ENCODE data around the gene TMEM151B. TPM values are rescaled to one million over a fixed set of nuclear protein-coding genes. Genes with fewer than 3 reads are reported as not detected.

TMEM151B gene
- total and polyA plus RNA-seq, 7 donors: 0.04 to 0.07 TPM; not detected in 5

- WGBS, 3 donors: 33 to 37% (median 35%) methylated on average over 26 of the region's 26 CpGs
- ATAC-seq (no peak), DNase-seq (no peak)
- peaks cover 58% of the 10 kb centered on the region for H3K4me1 ChIP-seq
- peak overlapping the region; percentile 87 for H3K27ac ChIP-seq
- H3K4me3 ChIP-seq: peak overlapping the region; percentile 84
- intact Hi-C loops (cut with DNase I): no loop called here
- H3K9me3 ChIP-seq: no peaks in the 10 kb centered on the region
- no peaks in the 10 kb centered on the region for H3K36me3 ChIP-seq (ENCODE audit: insufficient read depth in 1 of 2, low read depth in 1 of 2)
- TF ChIP-seq, protein P1, sequence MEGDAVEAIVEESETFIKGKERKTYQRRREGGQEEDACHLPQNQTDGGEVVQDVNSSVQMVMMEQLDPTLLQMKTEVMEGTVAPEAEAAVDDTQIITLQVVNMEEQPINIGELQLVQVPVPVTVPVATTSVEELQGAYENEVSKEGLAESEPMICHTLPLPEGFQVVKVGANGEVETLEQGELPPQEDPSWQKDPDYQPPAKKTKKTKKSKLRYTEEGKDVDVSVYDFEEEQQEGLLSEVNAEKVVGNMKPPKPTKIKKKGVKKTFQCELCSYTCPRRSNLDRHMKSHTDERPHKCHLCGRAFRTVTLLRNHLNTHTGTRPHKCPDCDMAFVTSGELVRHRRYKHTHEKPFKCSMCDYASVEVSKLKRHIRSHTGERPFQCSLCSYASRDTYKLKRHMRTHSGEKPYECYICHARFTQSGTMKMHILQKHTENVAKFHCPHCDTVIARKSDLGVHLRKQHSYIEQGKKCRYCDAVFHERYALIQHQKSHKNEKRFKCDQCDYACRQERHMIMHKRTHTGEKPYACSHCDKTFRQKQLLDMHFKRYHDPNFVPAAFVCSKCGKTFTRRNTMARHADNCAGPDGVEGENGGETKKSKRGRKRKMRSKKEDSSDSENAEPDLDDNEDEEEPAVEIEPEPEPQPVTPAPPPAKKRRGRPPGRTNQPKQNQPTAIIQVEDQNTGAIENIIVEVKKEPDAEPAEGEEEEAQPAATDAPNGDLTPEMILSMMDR (IDR thresholded peaks at IDR 0.05): no peak
- H3K27me3 ChIP-seq (ENCODE audit: insufficient read depth in 3 of 3, low read length in 2 of 3): no peaks in the 10 kb centered on the region
Observed at GRCh38 chr6:44222486-44223318, 47.5 kb upstream of the TMEM151B start.

GRCh38 chr6:44223319-44224028 lies 46.8 kb upstream of the TMEM151B start, which contains the start of gene SLC29A1:
TSS of gene SLC29A1 (plus strand) at chr6:44223595. CDS start at chr6:44227314, 3,719 bp downstream.
- Histone ChIP-seq H3K9me3 (no peaks in the 10 kb centered on the region), H3K27ac (peak within 1 kb of the TSS; percentile 87), H3K27me3 (ENCODE audit: insufficient read depth in 3 of 3, low read length in 2 of 3) (no peaks in the 10 kb centered on the region), H3K4me3 (peak within 1 kb of the TSS; percentile 84), H3K4me1 (peaks cover 55% of the 10 kb centered on the region), H3K36me3 (ENCODE audit: insufficient read depth in 1 of 2, low read depth in 1 of 2) (no peaks in the 10 kb centered on the region)
- peak; percentile 31 to 50 (median 39) for ATAC-seq
- DNase-seq: peak; percentile 83 to 89
- intact Hi-C loops (cut with DNase I): no loop called here
- WGBS, 3 donors: 1% methylated on average over 50 to 73 of the region's 73 CpGs
- TF ChIP-seq, protein P1 (IDR thresholded peaks at IDR 0.05): no peak

GRCh38 chr6:44224029-44224964 lies 46.0 kb upstream of the TMEM151B start:
- TF ChIP-seq, protein P1 (IDR thresholded peaks at IDR 0.05): no peak
- Histone ChIP-seq H3K4me1 (peaks cover 60% of the 10 kb centered on the region), H3K27ac (peak overlapping the region; percentile 87), H3K9me3 (no peaks in the 10 kb centered on the region), H3K4me3 (peak overlapping the region; percentile 84), H3K36me3 (ENCODE audit: insufficient read depth in 1 of 2, low read depth in 1 of 2) (no peaks in the 10 kb centered on the region), H3K27me3 (ENCODE audit: insufficient read depth in 3 of 3, low read length in 2 of 3) (no peaks in the 10 kb centered on the region)
- WGBS, 3 donors: 6 to 8% (median 6%) methylated on average over 16 to 18 of the region's 18 CpGs
- DNase-seq: no peak
- intact Hi-C loops (cut with DNase I): no loop called here
- no peak for ATAC-seq

GRCh38 chr6:44224965-44225305 lies 45.3 kb upstream of the TMEM151B start:
- TF ChIP-seq, protein P1 (IDR thresholded peaks at IDR 0.05): no peak

More at GRCh38 chr6:44224965-44225305, 45.3 kb upstream of the TMEM151B start:
- ATAC-seq (no peak), DNase-seq (no peak)
- Histone ChIP-seq H3K27ac (peak overlapping the region; percentile 87), H3K9me3 (no peaks in the 10 kb centered on the region), H3K36me3 (ENCODE audit: insufficient read depth in 1 of 2, low read depth in 1 of 2) (peaks cover 0 to 5% of the 10 kb centered on the region in 2 donors), H3K27me3 (ENCODE audit: insufficient read depth in 3 of 3, low read length in 2 of 3) (no peaks in the 10 kb centered on the region), H3K4me1 (peaks cover 66% of the 10 kb centered on the region), H3K4me3 (peak overlapping the region; percentile 84)
- intact Hi-C loops (cut with DNase I): loop anchor here in 1 of 2 donors (5.0 kb wide), 1 partner anchor 123 kb away; no protein-coding TSS in a partner anchor
- WGBS, 3 donors: 60 to 77% (median 70%) methylated on average over 4 of the region's 4 CpGs
